ENCODE measurements around the gene MTHFD1.

DNA sequence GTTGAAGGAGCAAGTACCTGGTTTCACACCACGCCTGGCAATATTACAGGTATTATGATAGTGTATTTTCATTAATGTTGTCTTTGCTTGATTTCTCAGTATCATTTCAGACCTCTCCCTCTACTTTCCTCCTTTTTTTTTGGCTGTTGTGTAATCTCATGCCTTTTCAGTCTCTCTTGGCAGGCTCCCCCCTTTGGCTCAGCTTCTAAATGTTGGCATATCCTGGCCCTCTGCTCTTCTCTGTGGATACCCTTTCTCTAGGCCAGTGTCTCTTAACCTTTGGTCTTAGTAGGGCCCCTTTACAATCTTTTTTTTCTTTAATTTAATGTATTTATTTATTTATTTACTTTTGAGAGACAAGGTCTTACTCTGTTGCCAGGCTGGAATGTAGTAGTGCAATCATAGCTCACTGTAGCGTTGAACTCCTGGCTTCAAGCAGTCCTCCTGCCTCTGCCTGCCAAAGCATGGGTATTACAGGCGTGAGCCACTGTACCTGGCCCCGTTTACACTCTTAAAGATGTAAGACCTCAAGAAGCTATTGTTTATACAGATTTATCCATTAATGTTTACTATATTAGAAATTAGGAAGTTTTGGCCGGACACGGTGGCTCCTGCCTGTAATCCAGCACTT, 12.8 kb downstream of the MTHFD1 start:
- TF ChIP-seq, protein P1, sequence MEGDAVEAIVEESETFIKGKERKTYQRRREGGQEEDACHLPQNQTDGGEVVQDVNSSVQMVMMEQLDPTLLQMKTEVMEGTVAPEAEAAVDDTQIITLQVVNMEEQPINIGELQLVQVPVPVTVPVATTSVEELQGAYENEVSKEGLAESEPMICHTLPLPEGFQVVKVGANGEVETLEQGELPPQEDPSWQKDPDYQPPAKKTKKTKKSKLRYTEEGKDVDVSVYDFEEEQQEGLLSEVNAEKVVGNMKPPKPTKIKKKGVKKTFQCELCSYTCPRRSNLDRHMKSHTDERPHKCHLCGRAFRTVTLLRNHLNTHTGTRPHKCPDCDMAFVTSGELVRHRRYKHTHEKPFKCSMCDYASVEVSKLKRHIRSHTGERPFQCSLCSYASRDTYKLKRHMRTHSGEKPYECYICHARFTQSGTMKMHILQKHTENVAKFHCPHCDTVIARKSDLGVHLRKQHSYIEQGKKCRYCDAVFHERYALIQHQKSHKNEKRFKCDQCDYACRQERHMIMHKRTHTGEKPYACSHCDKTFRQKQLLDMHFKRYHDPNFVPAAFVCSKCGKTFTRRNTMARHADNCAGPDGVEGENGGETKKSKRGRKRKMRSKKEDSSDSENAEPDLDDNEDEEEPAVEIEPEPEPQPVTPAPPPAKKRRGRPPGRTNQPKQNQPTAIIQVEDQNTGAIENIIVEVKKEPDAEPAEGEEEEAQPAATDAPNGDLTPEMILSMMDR (IDR thresholded peaks at IDR 0.05) = no peak
- TF ChIP-seq EP300 (IDR thresholded peaks at IDR 0.05) (no peak), POLR2A (IDR thresholded peaks at IDR 0.05) (no peak)
